ENCODE results near the gene TBCB.
"Not testable (repeated sequence)": the region's sequence is repeated elsewhere in the genome, so short reads cannot be mapped to it uniquely, and the experiment has no call there.

TBCB gene

GRCh38 chr19:36153126-36153525 lies 37.9 kb downstream of the TBCB start:
- CTCF ChIA-PET: interaction anchor here (1.0 to 2.3 kb wide), 5 partner anchors 13 to 92 kb away, joined by 3 to 8 read pairs (median 3); partner anchors contain the start of gene CAPNS1
- no peak for TF ChIP-seq CTCF (IDR thresholded peaks at IDR 0.05; ENCODE audit: control extremely low read depth, extremely low read depth, low read depth, missing control alignments)
- POLR2A ChIA-PET: no interaction called here
- no peak for DNase-seq (ENCODE audit: extremely low spot score)

- POLR2A ChIA-PET: no interaction called here
- CTCF ChIA-PET: interaction anchor here (0.7 kb wide), 1 partner anchor 9 kb away, joined by 4 read pairs; no protein-coding TSS in a partner anchor
- DNase-seq (ENCODE audit: extremely low spot score): no peak
- TF ChIP-seq CTCF (IDR thresholded peaks at IDR 0.05; ENCODE audit: control extremely low read depth, extremely low read depth, low read depth, missing control alignments): no peak
Observed at GRCh38 chr19:36160821-36161596, 45.7 kb downstream of the TBCB start.

- ChIA-PET CTCF (interaction anchor here (1.1 to 2.3 kb wide), 4 partner anchors 10 to 103 kb away, joined by 3 to 9 read pairs (median 4); no protein-coding TSS in a partner anchor), POLR2A (no interaction called here)
- TF ChIP-seq CTCF (IDR thresholded peaks at IDR 0.05; ENCODE audit: control extremely low read depth, extremely low read depth, low read depth, missing control alignments): no peak
- no peak for DNase-seq (ENCODE audit: extremely low spot score)
Observed at GRCh38 chr19:36163813-36164212, 48.5 kb downstream of the TBCB start.

- no peak for DNase-seq (ENCODE audit: extremely low spot score)
- CTCF ChIA-PET: interaction anchor here (0.9 to 5.0 kb wide), 13 partner anchors 8 to 222 kb away, joined by 3 to 43 read pairs (median 5); no protein-coding TSS in a partner anchor
- no peak for TF ChIP-seq CTCF (IDR thresholded peaks at IDR 0.05; ENCODE audit: control extremely low read depth, extremely low read depth, low read depth, missing control alignments)
- POLR2A ChIA-PET: no interaction called here
Observed at GRCh38 chr19:36169084-36169760, 54.0 kb downstream of the TBCB start.

- ChIA-PET POLR2A (interaction anchor here (0.7 kb wide), 1 partner anchor 436 kb away, joined by 3 read pairs; no protein-coding TSS in a partner anchor), CTCF (interaction anchor here (1.3 to 2.7 kb wide), 3 partner anchors 9 to 113 kb away, joined by 4 to 12 read pairs (median 8); no protein-coding TSS in a partner anchor)
- DNase-seq (ENCODE audit: extremely low spot score): no peak
- TF ChIP-seq CTCF (IDR thresholded peaks at IDR 0.05; ENCODE audit: control extremely low read depth, extremely low read depth, low read depth, missing control alignments): no peak
Observed at GRCh38 chr19:36172852-36173251, 57.6 kb downstream of the TBCB start.

- POLR2A ChIA-PET: not testable (repeated sequence)
Observed at GRCh38 chr19:36173846-36174245, 58.6 kb downstream of the TBCB start.

More at GRCh38 chr19:36173846-36174245, 58.6 kb downstream of the TBCB start:
- not testable (repeated sequence) for DNase-seq (ENCODE audit: extremely low spot score)
- CTCF ChIA-PET: interaction anchor here (1.3 to 2.7 kb wide), 3 partner anchors 10 to 114 kb away, joined by 4 to 12 read pairs (median 8); no protein-coding TSS in a partner anchor

All from GM10248 (cell line).